Coronary artery (tissue), 2 donors: Measurements from ENCODE around the gene CYP2U1.

Source experiments
- DNase-seq: peaks from one replicate; pipeline ENCODE4 v3.0.0-alpha.2; 2017; ENCODE audit warnings: low spot score
- H3K27ac ChIP-seq, 2 donors: fragments of 200-600 bp; sonication (generic); one replicate each; pipeline ENCODE4 v1.5.1; 2016 to 2019
- H3K4me3 ChIP-seq: fragments of 200-600 bp; sonication (generic); 2 replicates; pipeline ENCODE4 v1.5.1; 2016; ENCODE audit warnings: mild to moderate bottlenecking, moderate library complexity
- CTCF ChIP-seq: fragments of 200-600 bp; sonication (generic); IDR thresholded peaks from one replicate; pipeline ENCODE4 v1.5.1; 2019; ENCODE audit warnings: antibody characterized with exemption

The CYP2U1 gene

GRCh38 chr4:107972605-107973004 is 41.3 kb downstream of the CYP2U1 start:
- H3K4me3 ChIP-seq, result no peak overlapping the region
- no peak overlapping the region for H3K27ac ChIP-seq
- DNase-seq, result no peak
- TF ChIP-seq CTCF, result no peak

- H3K4me3 ChIP-seq, result no peak overlapping the region
- no peak overlapping the region for H3K27ac ChIP-seq
- DNase-seq, result no peak
- no peak for TF ChIP-seq CTCF
Measured at GRCh38 chr4:107974523-107974922, 43.2 kb downstream of the CYP2U1 start.

- TF ChIP-seq CTCF, result no peak
- no peak for DNase-seq
- no peak overlapping the region for H3K27ac ChIP-seq
- no peak overlapping the region for H3K4me3 ChIP-seq
Measured at GRCh38 chr4:107977482-107977881, 46.1 kb downstream of the CYP2U1 start.

DNA sequence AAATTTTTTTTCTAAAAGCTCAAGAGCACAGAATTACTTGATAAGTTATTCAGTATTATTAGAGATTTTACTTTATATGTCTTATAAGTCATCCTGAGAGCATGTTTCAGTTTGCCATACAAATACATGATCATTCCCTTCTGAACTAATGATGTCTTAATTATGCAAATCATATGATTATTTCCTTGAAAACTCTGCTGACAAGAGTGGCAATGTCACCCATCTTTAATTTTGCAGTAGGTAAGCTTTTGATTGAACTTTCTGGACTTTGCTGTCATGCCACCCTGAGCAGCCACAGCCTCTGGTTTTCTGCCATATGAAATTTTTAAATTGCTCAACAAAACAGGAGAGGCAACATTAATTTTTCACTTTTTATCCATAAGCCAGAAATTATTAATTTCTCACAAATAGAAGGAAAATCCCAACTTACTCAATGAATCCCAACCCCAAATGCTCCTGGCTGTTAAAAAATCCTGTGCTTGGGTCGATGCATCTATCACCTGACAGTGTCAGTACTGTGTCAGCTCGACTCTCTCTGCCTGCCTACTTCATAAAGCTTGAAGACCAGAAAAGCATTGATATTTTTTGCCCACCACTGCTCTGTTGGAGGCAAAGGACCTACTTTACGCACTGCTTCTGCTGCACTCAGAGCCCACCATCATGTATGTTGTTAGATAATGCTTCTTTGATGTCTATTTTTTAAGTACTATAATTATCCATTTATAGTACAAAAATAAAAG is 46.8 kb downstream of the CYP2U1 start:
- no peak for DNase-seq
- TF ChIP-seq CTCF, result no peak
- H3K4me3 ChIP-seq, result no peak overlapping the region
- peak overlapping the region in 1 of 2 donors; percentile 15 for H3K27ac ChIP-seq

- H3K27ac ChIP-seq, result no peak overlapping the region
- DNase-seq, result no peak
Measured at GRCh38 chr4:107978716-107979451, 47.5 kb downstream of the CYP2U1 start.

GRCh38 chr4:107987916-107988762 is 56.8 kb downstream of the CYP2U1 start:
- H3K4me3 ChIP-seq, result no peak overlapping the region
- peak overlapping the region; percentile 90 to 96 for H3K27ac ChIP-seq

More at GRCh38 chr4:107978716-107979451, 47.5 kb downstream of the CYP2U1 start:
- TF ChIP-seq CTCF, result no peak
- H3K4me3 ChIP-seq, result no peak overlapping the region

More at GRCh38 chr4:107987916-107988762, 56.8 kb downstream of the CYP2U1 start:
- TF ChIP-seq CTCF, result no peak
- DNase-seq, result no peak
